HAP-1 (cell line): ENCODE results near the gene STKLD1.

Experiments
- DNase-seq, 2 experiments: peaks; one replicate each; pipeline ENCODE4 v3.0.0-alpha.2; 2016 to 2020; ENCODE audit warnings: low spot score in 2 of 2
- H3K27me3 ChIP-seq: fragments of 250-450 bp; sonication (Bioruptor Pico); 2 replicates; pipeline ENCODE4 v1.5.1; 2020; ENCODE audit warnings: low read depth, mild to moderate bottlenecking, moderate library complexity
- H3K36me3 ChIP-seq: fragments of 250-450 bp; sonication (Bioruptor Pico); replicated peaks from 2 replicates; pipeline ENCODE4 v1.5.1; 2020; ENCODE audit warnings: mild to moderate bottlenecking
- H3K4me1 ChIP-seq: fragments of 250-450 bp; sonication (Bioruptor Pico); 2 replicates; pipeline ENCODE4 v1.5.1; 2020; ENCODE audit warnings: mild to moderate bottlenecking
- H3K4me3 ChIP-seq: fragments of 250-450 bp; sonication (Bioruptor Pico); 2 replicates; pipeline ENCODE4 v1.5.1; 2020; ENCODE audit warnings: mild to moderate bottlenecking, moderate library complexity
- H3K9me3 ChIP-seq: fragments of 250-450 bp; sonication (Bioruptor Pico); 2 replicates; pipeline ENCODE4 v1.5.1; 2020; ENCODE audit warnings: mild to moderate bottlenecking, moderate library complexity
- in situ Hi-C: fragments of 300-500 bp; cut with MboI; formaldehyde crosslinking; loops from 3 replicates; pipeline ENCODE4 v1.14.3; 2020; ENCODE audit warnings: low sequenced_read_pairs, inconsistent platforms, mixed read lengths

STKLD1 gene

GRCh38 chr9:133405508-133406438, 29.6 kb downstream of the STKLD1 start:
- in situ Hi-C loops, result no loop called here
- Histone ChIP-seq H3K4me1 (no peaks in the 10 kb centered on the region), H3K4me3 (no peak overlapping the region), H3K9me3 (no peaks in the 10 kb centered on the region), H3K36me3 (peaks cover 69% of the 10 kb centered on the region), H3K27me3 (no peaks in the 10 kb centered on the region)
- DNase-seq, result no peak

GRCh38 chr9:133406480-133407307, 30.5 kb downstream of the STKLD1 start:
- DNase-seq, result peak; percentile 66 to 85
- Histone ChIP-seq H3K4me3 (no peak overlapping the region), H3K4me1 (no peaks in the 10 kb centered on the region), H3K27me3 (no peaks in the 10 kb centered on the region), H3K36me3 (peaks cover 78% of the 10 kb centered on the region), H3K9me3 (no peaks in the 10 kb centered on the region)
- in situ Hi-C loops, result no loop called here

GRCh38 chr9:133408042-133408441, 31.9 kb downstream of the STKLD1 start:
- in situ Hi-C loops, result no loop called here
- H3K4me3 ChIP-seq, result no peak overlapping the region
- no peak for DNase-seq
- H3K4me1 ChIP-seq, result no peaks in the 10 kb centered on the region
- no peaks in the 10 kb centered on the region for H3K9me3 ChIP-seq
- peaks cover 91% of the 10 kb centered on the region for H3K36me3 ChIP-seq
- H3K27me3 ChIP-seq, result no peaks in the 10 kb centered on the region

- Histone ChIP-seq H3K4me1 (peaks cover 11% of the 10 kb centered on the region), H3K27me3 (no peaks in the 10 kb centered on the region), H3K36me3 (peaks cover 65% of the 10 kb centered on the region), H3K9me3 (no peaks in the 10 kb centered on the region; the same call in 1 of the 2 replicates), H3K4me3 (no peak overlapping the region)
- no peak for DNase-seq
- in situ Hi-C loops, result no loop called here
Observed at GRCh38 chr9:133415170-133415569, 39.0 kb downstream of the STKLD1 start.

GRCh38 chr9:133417541-133418461, 41.6 kb downstream of the STKLD1 start, which contains the start of gene REXO4:
Gene REXO4 (minus strand): TSS chr9:133418010. CDS start chr9:133417844, 166 bp downstream.
- no peaks in the 10 kb centered on the region for H3K27me3 ChIP-seq
- H3K9me3 ChIP-seq, result no peaks in the 10 kb centered on the region; the same call in 1 of the 2 replicates
- peak within 1 kb of the TSS; percentile 78 for H3K4me3 ChIP-seq
- peak; percentile 78 to 92 for DNase-seq
- H3K36me3 ChIP-seq, result peaks cover 38% of the 10 kb centered on the region
- in situ Hi-C loops, result no loop called here
- H3K4me1 ChIP-seq, result peaks cover 11% of the 10 kb centered on the region

DNA sequence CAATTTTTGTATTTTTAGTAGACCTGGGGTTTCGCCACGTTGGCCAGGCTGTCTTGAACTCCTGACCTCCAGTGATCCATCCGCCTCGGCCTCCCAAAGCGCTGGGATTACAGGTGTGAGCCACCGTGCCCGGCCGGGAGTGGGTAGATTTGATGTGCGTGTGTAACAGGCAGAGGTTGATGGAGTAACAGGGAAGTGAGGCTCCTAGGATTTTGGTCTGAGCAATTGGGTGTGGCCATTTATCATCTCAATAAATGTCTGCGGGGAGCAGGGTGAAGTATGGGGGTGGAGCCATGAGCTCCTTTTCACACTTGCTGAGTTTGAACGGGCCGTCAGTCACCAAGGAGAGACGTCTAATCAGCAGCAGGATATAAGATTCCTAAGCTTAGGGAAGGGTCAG, 42.8 kb downstream of the STKLD1 start:
- Histone ChIP-seq H3K4me3 (peak overlapping the region; percentile 78), H3K36me3 (peaks cover 27% of the 10 kb centered on the region), H3K9me3 (no peaks in the 10 kb centered on the region; the same call in 1 of the 2 replicates), H3K27me3 (no peaks in the 10 kb centered on the region), H3K4me1 (peaks cover 11% of the 10 kb centered on the region)
- no peak for DNase-seq
- in situ Hi-C loops, result no loop called here

DNA sequence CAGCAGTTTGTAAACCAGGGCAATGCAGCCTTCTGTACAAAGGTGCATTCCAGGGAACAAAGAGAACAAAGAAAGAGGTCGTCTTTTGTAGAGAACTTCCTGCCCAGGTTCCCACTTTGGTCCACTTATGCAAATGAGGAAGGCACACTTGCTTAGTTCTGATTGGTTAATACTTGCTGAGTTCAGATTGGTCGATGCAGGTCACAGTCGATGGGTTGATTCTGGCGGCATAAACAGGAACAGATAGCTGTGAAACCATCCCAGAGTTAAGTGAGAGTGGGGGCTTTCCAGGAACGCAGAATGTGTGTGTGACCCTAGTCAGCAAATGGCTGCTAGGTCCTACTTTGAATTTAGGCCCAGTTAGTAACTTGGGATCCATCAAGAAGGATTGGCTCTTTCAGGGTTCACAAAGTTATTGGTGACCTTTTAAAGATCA, 44.2 kb downstream of the STKLD1 start:
- peaks cover 11% of the 10 kb centered on the region for H3K4me1 ChIP-seq
- DNase-seq, result no peak
- no peaks in the 10 kb centered on the region; the same call in 1 of the 2 replicates for H3K9me3 ChIP-seq
- H3K27me3 ChIP-seq, result no peaks in the 10 kb centered on the region
- no peak overlapping the region for H3K4me3 ChIP-seq
- in situ Hi-C loops, result no loop called here
- peaks cover 13% of the 10 kb centered on the region for H3K36me3 ChIP-seq

GRCh38 chr9:133421615-133422542, 45.7 kb downstream of the STKLD1 start, which contains the start of gene ADAMTS13:
Gene ADAMTS13 (plus strand): TSS chr9:133422367. CDS start chr9:133422444, 77 bp downstream.
- H3K4me3 ChIP-seq, result no peak within 1 kb of the TSS
- in situ Hi-C loops, result no loop called here
- H3K9me3 ChIP-seq, result no peaks in the 10 kb centered on the region; the same call in 1 of the 2 replicates
- H3K27me3 ChIP-seq, result 0 out of 2 replicates have a peak, but pooled peaks cover 2% of the 10 kb centered on the region
- H3K4me1 ChIP-seq, result 0 out of 2 replicates have a peak, but pooled peaks cover 3% of the 10 kb centered on the region
- no peaks in the 10 kb centered on the region for H3K36me3 ChIP-seq
- DNase-seq, result no peak

GRCh38 chr9:133423216-133423615, 47.0 kb downstream of the STKLD1 start:
- Histone ChIP-seq H3K4me3 (no peak overlapping the region), H3K27me3 (0 out of 2 replicates have a peak, but pooled peaks cover 2% of the 10 kb centered on the region), H3K9me3 (no peaks in the 10 kb centered on the region; the same call in 1 of the 2 replicates), H3K36me3 (no peaks in the 10 kb centered on the region), H3K4me1 (0 out of 2 replicates have a peak, but pooled peaks cover 3% of the 10 kb centered on the region)
- in situ Hi-C loops, result no loop called here
- no peak for DNase-seq

DNA sequence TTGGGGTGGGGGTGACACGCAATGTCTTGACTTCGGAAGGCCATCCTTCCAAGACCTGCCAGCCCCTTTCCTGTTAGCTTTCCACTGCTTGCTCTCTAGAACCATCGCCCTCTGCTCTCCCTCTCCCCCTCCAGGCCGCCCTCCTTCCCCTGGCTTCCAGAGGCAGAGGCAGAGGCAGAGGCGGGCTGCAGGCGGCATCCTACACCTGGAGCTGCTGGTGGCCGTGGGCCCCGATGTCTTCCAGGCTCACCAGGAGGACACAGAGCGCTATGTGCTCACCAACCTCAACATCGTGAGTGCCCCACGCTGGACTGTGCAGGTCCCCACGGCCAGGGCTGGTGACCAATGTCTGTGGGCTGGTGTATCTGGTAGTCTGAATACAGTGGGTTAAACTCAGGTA, 48.0 kb downstream of the STKLD1 start:
- Histone ChIP-seq H3K36me3 (no peaks in the 10 kb centered on the region), H3K4me3 (no peak overlapping the region), H3K27me3 (0 out of 2 replicates have a peak, but pooled peaks cover 2% of the 10 kb centered on the region), H3K4me1 (no peaks in the 10 kb centered on the region), H3K9me3 (no peaks in the 10 kb centered on the region; the same call in 1 of the 2 replicates)
- in situ Hi-C loops, result no loop called here
- no peak for DNase-seq

- H3K4me1 ChIP-seq, result no peaks in the 10 kb centered on the region
Observed at GRCh38 chr9:133425049-133425632, 49.0 kb downstream of the STKLD1 start.

More at GRCh38 chr9:133425049-133425632, 49.0 kb downstream of the STKLD1 start:
- no peaks in the 10 kb centered on the region for H3K9me3 ChIP-seq
- H3K36me3 ChIP-seq, result no peaks in the 10 kb centered on the region
- in situ Hi-C loops, result no loop called here
- 0 out of 2 replicates have a peak, but pooled peaks cover 2% of the 10 kb centered on the region for H3K27me3 ChIP-seq
- no peak overlapping the region for H3K4me3 ChIP-seq
- no peak for DNase-seq
